Endothelial cell of umbilical vein (primary cell): ENCODE results near the gene PLCB4. TPM values are rescaled to one million over a fixed set of nuclear protein-coding genes. Genes with fewer than 3 reads are reported as not detected.

Experiments
- BruUV-seq: library from RNA; stranded (reverse); fragments of 400-500 nt; replicated peaks from 2 replicates; lab custom pipeline; 2021; lab: Mats Ljungman, UMichigan
- CTCF ChIA-PET: fragments of 300-600, 350-600 bp; sonication (Branson Sonifier 250); formaldehyde crosslinking; loops from one replicate; lab custom pipeline; 2021; ENCODE audit warnings: antibody characterized with exemption, inconsistent platforms; lab: Charles Lee
- POLR2A ChIA-PET: fragments of 300-600, 350-600 bp; sonication (Branson Sonifier 250); formaldehyde crosslinking; loops from one replicate; lab custom pipeline; 2021; ENCODE audit warnings: antibody characterized with exemption, inconsistent platforms; lab: Charles Lee
- DNase-seq: peaks from one replicate; pipeline ENCODE4 v3.0.0-alpha.2; 2011; ENCODE audit warnings: low read depth, low spot score
- FAIRE-seq: peaks from 2 replicates; lab custom pipeline; 2011; peaks lifted over from hg19 to GRCh38; lab: Jason Lieb, UNC
- H2AFZ ChIP-seq: 2 replicates; pipeline ENCODE4 v1.6.0; 2012; ENCODE audit warnings: low read depth, low read length, control low read depth, inconsistent platforms
- H3K27ac ChIP-seq: 2 replicates; pipeline ENCODE4 v1.5.1; 2011; ENCODE audit warnings: low read depth, mild to moderate bottlenecking, control low read depth, low read length, moderate library complexity; ENCODE audit not compliant: insufficient read depth
- H3K27me3 ChIP-seq, 2 experiments: 2 replicates each; pipeline versions ENCODE4 v1.6.0 to v1.6.1; 2011; ENCODE audit warnings: low read length in 2 of 2, mixed read lengths in 1 of 2; ENCODE audit not compliant: control insufficient read depth in 2 of 2, insufficient read depth in 2 of 2
- H3K36me3 ChIP-seq, 2 experiments: 2 replicates in 1 of 2; 3 replicates in 1 of 2; pipeline ENCODE4 v1.5.1; 2011; ENCODE audit warnings: low read length in 2 of 2, mild to moderate bottlenecking in 1 of 2, moderate library complexity in 1 of 2; ENCODE audit not compliant: control insufficient read depth in 2 of 2, insufficient read depth in 2 of 2; ENCODE audit errors: extremely low read depth in 1 of 2
- H3K4me1 ChIP-seq: 3 replicates; pipeline ENCODE4 v1.5.1; 2011; ENCODE audit warnings: mild to moderate bottlenecking, low read length; ENCODE audit not compliant: control insufficient read depth, insufficient read depth; ENCODE audit errors: extremely low read depth
- H3K4me2 ChIP-seq: 2 replicates; pipeline ENCODE4 v1.6.1; 2011; ENCODE audit warnings: low read length, control low read depth, mixed read lengths; ENCODE audit not compliant: insufficient read depth
- H3K4me3 ChIP-seq, 3 experiments: fragments of 200-600 bp in 1 of 3; sonication (generic), shearing (Covaris generic) in 1 of 3; replicated peaks in 1 of 3; 2 replicates each; pipeline ENCODE4 v1.5.1; 2011 to 2016; ENCODE audit warnings: control low read depth in 3 of 3, low read length in 3 of 3, mild to moderate bottlenecking in 2 of 3, inconsistent platforms in 1 of 3, low read depth in 1 of 3, moderate library complexity in 1 of 3; ENCODE audit not compliant: insufficient read depth in 1 of 3
- H3K79me2 ChIP-seq: 2 replicates; pipeline ENCODE4 v1.6.0; 2012; ENCODE audit warnings: low read length, inconsistent platforms; ENCODE audit not compliant: control insufficient read depth, insufficient read depth
- H3K9ac ChIP-seq: replicated peaks from 2 replicates; pipeline ENCODE3; 2011; ENCODE audit warnings: low read length, control low read depth; ENCODE audit not compliant: insufficient read depth; ENCODE audit errors: extremely low read depth
- H3K9me1 ChIP-seq: replicated peaks from 3 replicates; pipeline ENCODE4 v1.6.0; 2011; ENCODE audit warnings: mild to moderate bottlenecking, low read length; ENCODE audit not compliant: control insufficient read depth, insufficient read depth; ENCODE audit errors: extremely low read depth
- H3K9me3 ChIP-seq: replicated peaks from 2 replicates; pipeline ENCODE4 v1.5.1; 2012; ENCODE audit warnings: low read length, inconsistent platforms; ENCODE audit not compliant: control insufficient read depth, insufficient read depth
- H4K20me1 ChIP-seq: replicated peaks from 2 replicates; pipeline ENCODE3; 2011; ENCODE audit warnings: mild to moderate bottlenecking, low read length; ENCODE audit not compliant: control insufficient read depth, insufficient read depth; ENCODE audit errors: extremely low read depth
- CTCF ChIP-seq, 2 donors: IDR thresholded peaks; 1 replicate in 1 of 2; 2 replicates in 1 of 2; pipeline ENCODE4 v1.5.1; 2011; ENCODE audit warnings: low read length in 2 of 2, mild to moderate bottlenecking in 2 of 2, moderate library complexity in 2 of 2, control low read depth in 1 of 2, inconsistent platforms in 1 of 2, low read depth in 1 of 2; ENCODE audit not compliant: insufficient read depth in 1 of 2; ENCODE audit errors: extremely low read depth in 1 of 2
- EZH2 ChIP-seq: IDR thresholded peaks from 2 replicates; pipeline ENCODE4 v1.6.1; 2012; ENCODE audit warnings: borderline replicate concordance, low read depth, mild to moderate bottlenecking, moderate library complexity, low read length, inconsistent platforms; ENCODE audit not compliant: severe bottlenecking
- FOS ChIP-seq: IDR thresholded peaks from 2 replicates; pipeline ENCODE4 v1.6.1; 2011; ENCODE audit warnings: mild to moderate bottlenecking, low read length, moderate library complexity, borderline replicate concordance; ENCODE audit not compliant: insufficient read depth
- GATA2 ChIP-seq: IDR thresholded peaks from 2 replicates; pipeline ENCODE4 v1.7.0; 2011; ENCODE audit warnings: low read depth, mild to moderate bottlenecking, moderate library complexity, mixed read lengths, low read length; ENCODE audit not compliant: insufficient read length, insufficient read depth
- JUN ChIP-seq: IDR thresholded peaks from 2 replicates; pipeline ENCODE4 v1.6.1; 2011; ENCODE audit warnings: borderline replicate concordance, low read depth; ENCODE audit not compliant: insufficient read length, insufficient read depth
- MYC ChIP-seq: IDR thresholded peaks from one replicate; pipeline ENCODE4 v1.6.1; 2011; ENCODE audit warnings: mild to moderate bottlenecking, low read depth, low read length
- POLR2A ChIP-seq: IDR thresholded peaks from 2 replicates; pipeline ENCODE4 v1.6.1; 2012; ENCODE audit warnings: low read depth, mild to moderate bottlenecking, control low read depth, low read length
- POLR2AphosphoS5 ChIP-seq: IDR thresholded peaks from 2 replicates; pipeline ENCODE4 v1.6.1; 2012; ENCODE audit warnings: low read depth, mild to moderate bottlenecking, control low read depth, low read length, moderate library complexity; ENCODE audit not compliant: insufficient read depth
- dilution Hi-C: fragments of 300-500 bp; cut with MboI; formaldehyde crosslinking; loops from one replicate; pipeline ENCODE4 v1.15.0; 2019; ENCODE audit warnings: low sequenced_read_pairs; ENCODE audit not compliant: extremely low pct_ligation_motif_present
- intact Hi-C: fragments of 100-400 bp; cut with micrococcal nuclease; formaldehyde crosslinking; loops from one replicate; pipeline ENCODE4 v1.10.0; 2022
- polyA plus RNA-seq, 4 experiments: library from polyadenylated mRNA; depleted of rRNA in 3 of 4; stranded (reverse) in 3 of 4; unstranded in 1 of 4; fragments of >200 nt; gene quantifications; 2 replicates each; pipeline versions ENCODE4 v1.2.1 to v1.2.3, GENCODE V29; 2011 to 2012; ENCODE audit warnings: missing spikeins in 1 of 4
- total RNA-seq: library from RNA; stranded (reverse); gene quantifications from 2 replicates; pipeline ENCODE4 v1.2.3, GENCODE V29; 2021
- TF ChIP-seq, protein P1 (sequence below): IDR thresholded peaks from 2 replicates; pipeline ENCODE4 v1.6.1; 2011; ENCODE audit not compliant: insufficient read depth, insufficient read length

PLCB4 gene
- total and polyA plus RNA-seq, 2 donors (not counting 3 experiments of a cell fraction or from before 2014, with no cell fraction given): 0.37 to 1.7 TPM

DNA sequence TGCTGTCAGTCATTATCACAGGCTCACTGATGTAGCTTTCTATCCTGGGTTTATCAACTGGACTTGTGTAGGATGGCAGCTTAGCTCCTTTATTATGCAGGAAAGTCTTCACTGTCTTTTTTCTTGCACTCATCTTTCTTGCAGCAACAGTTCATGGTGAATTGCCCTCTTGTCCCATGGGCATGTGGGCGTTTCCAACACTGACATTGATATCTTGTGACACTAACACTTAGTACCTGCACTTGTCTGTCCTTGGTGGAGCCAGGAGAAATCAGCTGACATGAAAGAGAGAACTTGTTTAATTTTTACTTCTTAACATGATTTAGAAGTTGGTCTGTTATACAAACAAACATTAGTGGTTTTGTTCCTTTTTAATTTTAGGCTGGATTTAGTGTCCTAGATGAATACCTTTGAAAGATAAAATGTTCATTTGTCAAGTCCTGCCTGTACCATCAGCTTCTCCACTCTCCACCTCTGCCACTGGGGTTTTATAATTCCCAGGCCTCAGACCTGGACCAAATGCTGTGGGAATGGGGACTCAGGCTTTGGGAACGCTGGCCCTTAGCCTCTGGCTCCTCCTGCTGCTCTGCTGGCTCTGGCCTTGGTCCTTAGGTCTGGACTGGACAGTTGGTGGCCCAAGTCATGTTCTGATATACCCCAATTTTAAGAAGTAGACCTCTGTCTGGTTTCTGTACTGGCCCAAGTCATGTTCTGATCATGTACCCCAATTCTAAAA, 284.5 kb downstream of the PLCB4 start:
- FAIRE-seq (no peak), DNase-seq (no peak)
- H3K4me2 ChIP-seq: no peak overlapping the region
- no peaks in the 10 kb centered on the region for H3K36me3 ChIP-seq
- intact Hi-C loops: no loop called here
- no peaks in the 10 kb centered on the region for H3K27me3 ChIP-seq
- no peak overlapping the region for H3K27ac ChIP-seq
- H3K4me1 ChIP-seq: peaks cover 7% of the 10 kb centered on the region
- dilution Hi-C loops: no loop called here
- no peak overlapping the region for H2AFZ ChIP-seq
- H3K9ac ChIP-seq: no peak overlapping the region
- no peaks in the 10 kb centered on the region for H3K9me1 ChIP-seq
- ChIA-PET POLR2A (no interaction called here), CTCF (interaction anchor here (0.9 to 3.6 kb wide), 5 partner anchors 29 to 563 kb away, joined by 3 to 31 read pairs (median 3); no protein-coding TSS in a partner anchor)
- H3K9me3 ChIP-seq: no peaks in the 10 kb centered on the region
- TF ChIP-seq CTCF (IDR thresholded peaks at IDR 0.05; ENCODE audit: extremely low read depth in 1 of 2, insufficient read depth in 1 of 2, low read depth in 1 of 2, low read length in 2 of 2): no peak
- TF ChIP-seq JUN: no peak
- TF ChIP-seq GATA2: no peak
- no peak for TF ChIP-seq MYC
- no peak for TF ChIP-seq POLR2AphosphoS5
- no peak for TF ChIP-seq POLR2A
- TF ChIP-seq, protein P1, sequence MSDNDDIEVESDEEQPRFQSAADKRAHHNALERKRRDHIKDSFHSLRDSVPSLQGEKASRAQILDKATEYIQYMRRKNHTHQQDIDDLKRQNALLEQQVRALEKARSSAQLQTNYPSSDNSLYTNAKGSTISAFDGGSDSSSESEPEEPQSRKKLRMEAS: no peak
- no peak for TF ChIP-seq FOS
- TF ChIP-seq EZH2: no peak
- BruUV-seq: no TSS peak
- no peak overlapping the region for H3K4me3 ChIP-seq
- H4K20me1 ChIP-seq: no peaks in the 10 kb centered on the region
- no peaks in the 10 kb centered on the region for H3K79me2 ChIP-seq
